WTC11 (cell line): ENCODE data around the gene UCHL5. TPM values are rescaled to one million over a fixed set of nuclear protein-coding genes. Genes with fewer than 3 reads are reported as not detected.

Source experiments
- ATAC-seq: fragments of 200-7000 bp; cut with Tn5 transposase; 2 replicates; pipeline ENCODE4 v1.10.0; 2021; ENCODE audit warnings: mild to moderate bottlenecking, moderate library complexity
- CTCF ChIA-PET: fragments of 300-600 bp; sonication (Branson Sonifier 250); formaldehyde crosslinking; loops from one replicate; lab custom pipeline; 2021; ENCODE audit warnings: antibody characterized with exemption; lab: Charles Lee
- POLR2A ChIA-PET: fragments of 350-600 bp; sonication (Branson Sonifier 250); formaldehyde crosslinking; loops from one replicate; lab custom pipeline; 2021; ENCODE audit warnings: antibody characterized with exemption; lab: Charles Lee
- DNase-seq: peaks from one replicate; pipeline ENCODE4 v3.0.0; 2021; ENCODE audit warnings: low spot score
- H3K27ac Mint-ChIP-seq: 2 replicates; pipeline ENCODE4 v1.8.0; 2021; ENCODE audit warnings: mixed read lengths
- H3K27me3 Mint-ChIP-seq: 2 replicates; pipeline ENCODE4 v1.8.0; 2021; ENCODE audit warnings: low read depth, mild to moderate bottlenecking, moderate library complexity, mixed read lengths
- H3K36me3 Mint-ChIP-seq: 2 replicates; pipeline ENCODE4 v1.8.0; 2021; ENCODE audit warnings: mixed read lengths
- H3K4me1 Mint-ChIP-seq: 2 replicates; pipeline ENCODE4 v1.8.0; 2022; ENCODE audit warnings: mixed read lengths
- H3K4me3 Mint-ChIP-seq: 2 replicates; pipeline ENCODE4 v1.8.0; 2021; ENCODE audit warnings: mild to moderate bottlenecking, moderate library complexity, mixed read lengths
- H3K9me3 Mint-ChIP-seq: 2 replicates; pipeline ENCODE4 v1.8.0; 2021; ENCODE audit warnings: mixed read lengths
- AFF4 ChIP-seq: sonication (generic); formaldehyde crosslinking; IDR thresholded peaks from 2 replicates; pipeline ENCODE4 v1.8.1; 2023; ENCODE audit warnings: mild to moderate bottlenecking, missing genetic modification reagents, borderline replicate concordance
- ATF3 ChIP-seq: sonication (generic); formaldehyde crosslinking; conservative IDR thresholded peaks from 2 replicates; pipeline ENCODE4 v1.8.1; 2022; ENCODE audit warnings: mild to moderate bottlenecking, missing genetic modification reagents
- CREM ChIP-seq: sonication (generic); formaldehyde crosslinking; IDR thresholded peaks from 2 replicates; pipeline ENCODE4 v1.8.1; 2022; ENCODE audit warnings: mild to moderate bottlenecking, missing genetic modification reagents, moderate library complexity
- E2F1 ChIP-seq: sonication (generic); formaldehyde crosslinking; IDR thresholded peaks from 2 replicates; pipeline ENCODE4 v1.8.0; 2022; ENCODE audit warnings: mild to moderate bottlenecking, missing genetic modification reagents
- E2F4 ChIP-seq: sonication (generic); formaldehyde crosslinking; IDR thresholded peaks from 2 replicates; pipeline ENCODE4 v1.8.1; 2022; ENCODE audit warnings: low read depth, mild to moderate bottlenecking, moderate library complexity, missing genetic modification reagents, borderline replicate concordance
- ERG ChIP-seq: fragments of 250-450 bp; sonication (Bioruptor Pico); IDR thresholded peaks from 2 replicates; pipeline ENCODE4 v1.8.0; 2021; ENCODE audit warnings: mild to moderate bottlenecking
- ESRRA ChIP-seq: sonication (generic); formaldehyde crosslinking; IDR thresholded peaks from 2 replicates; pipeline ENCODE4 v1.8.1; 2022; ENCODE audit warnings: mild to moderate bottlenecking, missing genetic modification reagents, borderline replicate concordance
- ETV6 ChIP-seq: sonication (generic); formaldehyde crosslinking; IDR thresholded peaks from 2 replicates; pipeline ENCODE4 v1.8.1; 2022; ENCODE audit warnings: mild to moderate bottlenecking, missing genetic modification reagents
- GTF2I ChIP-seq: fragments of 250-450 bp; sonication (Bioruptor Pico); conservative IDR thresholded peaks from 2 replicates; pipeline ENCODE4 v1.4.0; 2021; ENCODE audit warnings: mild to moderate bottlenecking
- IRF2 ChIP-seq: sonication (generic); formaldehyde crosslinking; IDR thresholded peaks from 2 replicates; pipeline ENCODE4 v1.8.0; 2022; ENCODE audit warnings: low read depth, missing genetic modification reagents, borderline replicate concordance
- MXD4 ChIP-seq: fragments of 250-450 bp; sonication (Bioruptor Pico); IDR thresholded peaks from 2 replicates; pipeline ENCODE4 v1.8.0; 2021; ENCODE audit warnings: mild to moderate bottlenecking, moderate library complexity, borderline replicate concordance
- NFATC4 ChIP-seq: fragments of 250-450 bp; sonication (Bioruptor Pico); IDR thresholded peaks from 2 replicates; pipeline ENCODE4 v1.9.0; 2021; ENCODE audit warnings: mild to moderate bottlenecking
- NFYB ChIP-seq: sonication (generic); formaldehyde crosslinking; conservative IDR thresholded peaks from 2 replicates; pipeline ENCODE4 v1.8.0; 2022; ENCODE audit warnings: low read depth, missing genetic modification reagents
- NR2C2 ChIP-seq: sonication (generic); formaldehyde crosslinking; IDR thresholded peaks from 2 replicates; pipeline ENCODE4 v1.8.0; 2022; ENCODE audit warnings: mild to moderate bottlenecking, missing genetic modification reagents
- RORB ChIP-seq: fragments of 250-450 bp; sonication (Bioruptor Pico); IDR thresholded peaks from 2 replicates; pipeline ENCODE4 v1.9.0; 2021; ENCODE audit warnings: mild to moderate bottlenecking
- STAT6 ChIP-seq: sonication (generic); formaldehyde crosslinking; conservative IDR thresholded peaks from 2 replicates; pipeline ENCODE4 v1.8.1; 2023; ENCODE audit warnings: mild to moderate bottlenecking, low read depth, missing genetic modification reagents, moderate library complexity
- ZNF671 ChIP-seq: fragments of 250-450 bp; sonication (Bioruptor Pico); IDR thresholded peaks from 2 replicates; pipeline ENCODE4 v1.8.0; 2021; ENCODE audit warnings: mild to moderate bottlenecking
- total RNA-seq: library from RNA; stranded (reverse); gene quantifications from 3 replicates; pipeline ENCODE4 v1.2.3, GENCODE V29; 2021

Gene UCHL5
- total RNA-seq, 1 experiment from 2014 or later = 41.5 TPM

- TF ChIP-seq STAT6 (CRISPR knock-in tag) (no peak), ERG (CRISPR knock-in tag) (no peak), GTF2I (CRISPR knock-in tag) (no peak), NFYB (CRISPR knock-in tag) (no peak), ESRRA (no peak), ATF3 (CRISPR knock-in tag) (no peak), ZNF671 (CRISPR knock-in tag) (no peak), E2F4 (no peak), MXD4 (CRISPR knock-in tag) (no peak)
- TF ChIP-seq, all 79 proteins: peak for 0
Observed at GRCh38 chr1:193013005-193013404, 46.2 kb downstream of the UCHL5 start (continued).

- ChIA-PET POLR2A (no interaction called here), CTCF (no interaction called here)
- ATAC-seq (no peak), DNase-seq (no peak)
- Mint-ChIP-seq H3K4me1 (no peaks in the 10 kb centered on the region), H3K9me3 (peaks cover 3% of the 10 kb centered on the region), H3K36me3 (peaks cover 2% of the 10 kb centered on the region; the same call in 1 of the 2 replicates), H3K27me3 (no peaks in the 10 kb centered on the region), H3K4me3 (no peak overlapping the region), H3K27ac (no peak overlapping the region)
- TF ChIP-seq E2F1 (CRISPR knock-in tag) = no peak
- TF ChIP-seq NFYB (CRISPR knock-in tag) = no peak
- TF ChIP-seq RORB (CRISPR knock-in tag) = no peak
- TF ChIP-seq NFATC4 (CRISPR knock-in tag) = no peak
- no peak for TF ChIP-seq NR2C2
- no peak for TF ChIP-seq CREM (CRISPR knock-in tag)
- no peak for TF ChIP-seq AFF4 (CRISPR knock-in tag)
- TF ChIP-seq IRF2 = no peak
- no peak for TF ChIP-seq ETV6
Observed at GRCh38 chr1:193011406-193011805, 47.8 kb downstream of the UCHL5 start.
